H1 (cell line): ENCODE measurements around the gene TSC2. TPM values are rescaled to one million over a fixed set of nuclear protein-coding genes. Genes with fewer than 3 reads are reported as not detected.

Experiments
- CTCF ChIA-PET: fragments of 300-600 bp; sonication (Branson Sonifier 250); formaldehyde crosslinking; loops from one replicate; lab custom pipeline; 2021; ENCODE audit not compliant: partially characterized antibody; lab: Charles Lee
- POLR2A ChIA-PET: fragments of 300-600 bp; sonication (Branson Sonifier 250); formaldehyde crosslinking; loops from one replicate; lab custom pipeline; 2021; ENCODE audit warnings: inconsistent platforms; ENCODE audit not compliant: partially characterized antibody; lab: Charles Lee
- DNase-seq, 2 experiments: peaks; one replicate each; pipeline versions ENCODE4 v3.0.0 to v3.0.0-alpha.2; 2010 to 2022; ENCODE audit warnings: low spot score in 2 of 2, low read depth in 1 of 2, mixed read lengths in 1 of 2
- FAIRE-seq: peaks from 2 replicates; lab custom pipeline; 2011; peaks lifted over from hg19 to GRCh38; lab: Jason Lieb, UNC
- H2AFZ ChIP-seq: 2 replicates; pipeline ENCODE4 v1.8.1; 2012; ENCODE audit warnings: low read length, inconsistent platforms
- H2AK5ac ChIP-seq: 2 replicates; pipeline ENCODE4 v1.6.1; 2013; ENCODE audit warnings: low read depth, low read length
- H2BK120ac ChIP-seq: replicated peaks from 2 replicates; pipeline ENCODE3; 2013; ENCODE audit warnings: low read depth, low read length, inconsistent platforms
- H2BK12ac ChIP-seq: 2 replicates; pipeline ENCODE4 v1.6.1; 2013; ENCODE audit warnings: low read depth, low read length
- H2BK15ac ChIP-seq: 2 replicates; pipeline ENCODE4 v1.6.1; 2013; ENCODE audit warnings: low read length
- H2BK20ac ChIP-seq: 2 replicates; pipeline ENCODE4 v1.6.1; 2013; ENCODE audit warnings: low read length
- H2BK5ac ChIP-seq: 2 replicates; pipeline ENCODE4 v1.6.1; 2013; ENCODE audit warnings: low read depth, low read length
- H3K14ac ChIP-seq: 2 replicates; pipeline ENCODE4 v1.6.1; 2013; ENCODE audit warnings: inconsistent platforms; ENCODE audit not compliant: insufficient read length
- H3K18ac ChIP-seq: 2 replicates; pipeline ENCODE4 v1.6.1; 2013; ENCODE audit warnings: low read length; ENCODE audit errors: extremely low read depth
- H3K23ac ChIP-seq: 2 replicates; pipeline ENCODE4 v1.6.1; 2013; ENCODE audit warnings: inconsistent platforms; ENCODE audit not compliant: insufficient read length
- H3K23me2 ChIP-seq: 2 replicates; pipeline ENCODE4 v1.6.1; 2013; ENCODE audit warnings: low read depth, low read length
- H3K27ac ChIP-seq: 2 replicates; pipeline ENCODE4 v1.6.1; 2011; ENCODE audit warnings: low read depth, low read length, inconsistent platforms
- H3K27me3 ChIP-seq, 4 experiments: replicated peaks in 1 of 4; 1 replicate in 1 of 4; 2 replicates in 3 of 4; pipeline versions ENCODE4 v1.6.1 to v1.8.1; 2011 to 2013; ENCODE audit warnings: low read length in 3 of 4, mild to moderate bottlenecking in 3 of 4, inconsistent platforms in 2 of 4, mixed read lengths in 2 of 4, moderate library complexity in 1 of 4; ENCODE audit not compliant: control insufficient read depth in 3 of 4, insufficient read depth in 3 of 4; ENCODE audit errors: extremely low read depth in 1 of 4
- H3K36me3 ChIP-seq, 4 experiments: 2 replicates each; pipeline versions ENCODE4 v1.6.1 to v1.8.1; 2011 to 2013; ENCODE audit warnings: mild to moderate bottlenecking in 4 of 4, low read length in 3 of 4, moderate library complexity in 2 of 4, control low read depth in 1 of 4, inconsistent platforms in 1 of 4; ENCODE audit not compliant: insufficient read depth in 4 of 4, control insufficient read depth in 2 of 4
- H3K4ac ChIP-seq: replicated peaks from 2 replicates; pipeline ENCODE3; 2013; ENCODE audit warnings: low read length, low read depth, mixed read lengths, inconsistent platforms; ENCODE audit not compliant: insufficient read length
- H3K4me1 ChIP-seq, 4 experiments: replicated peaks in 1 of 4; 1 replicate in 1 of 4; 2 replicates in 3 of 4; pipeline versions ENCODE4 v1.6.1 to v1.8.1; 2011 to 2013; ENCODE audit warnings: low read length in 3 of 4, inconsistent platforms in 2 of 4, mixed read lengths in 1 of 4; ENCODE audit not compliant: insufficient read depth in 4 of 4, control insufficient read depth in 3 of 4
- H3K4me2 ChIP-seq, 2 experiments: 2 replicates each; pipeline versions ENCODE4 v1.6.1 to v1.8.1; 2011 to 2013; ENCODE audit warnings: low read depth in 2 of 2, low read length in 2 of 2, control low read depth in 1 of 2, inconsistent platforms in 1 of 2, mild to moderate bottlenecking in 1 of 2; ENCODE audit not compliant: insufficient read depth in 1 of 2
- H3K4me3 ChIP-seq, 4 experiments: fragments of 200-600, 300-600 bp in 1 of 4; sonication (generic), shearing (Covaris generic), sonication (Bioruptor Twin) in 1 of 4; 2 replicates each; pipeline versions ENCODE4 v1.5.1 to v1.8.1; 2011 to 2016; ENCODE audit warnings: low read length in 4 of 4, low read depth in 3 of 4, control low read depth in 2 of 4, inconsistent platforms in 2 of 4, mild to moderate bottlenecking in 2 of 4, mixed read lengths in 1 of 4, moderate library complexity in 1 of 4; ENCODE audit not compliant: insufficient read depth in 2 of 4; ENCODE audit errors: extremely low read depth in 1 of 4
- H3K56ac ChIP-seq: replicated peaks from 2 replicates; pipeline ENCODE3; 2013; ENCODE audit warnings: low read depth, mild to moderate bottlenecking, mixed read lengths, low read length, inconsistent platforms; ENCODE audit not compliant: insufficient read length
- H3K79me1 ChIP-seq: 2 replicates; pipeline ENCODE4 v1.6.1; 2013; ENCODE audit warnings: low read depth, low read length, control low read depth
- H3K79me2 ChIP-seq, 2 experiments: 2 replicates each; pipeline versions ENCODE4 v1.6.1 to v1.8.1; 2012 to 2013; ENCODE audit warnings: low read length in 2 of 2, mild to moderate bottlenecking in 2 of 2, inconsistent platforms in 1 of 2; ENCODE audit not compliant: insufficient read depth in 2 of 2, control insufficient read depth in 1 of 2
- H3K9ac ChIP-seq, 4 experiments: replicated peaks in 1 of 4; 1 replicate in 1 of 4; 2 replicates in 3 of 4; pipeline versions ENCODE4 v1.6.1 to v1.8.1; 2011 to 2013; ENCODE audit warnings: low read depth in 3 of 4, low read length in 3 of 4, control low read depth in 2 of 4, mild to moderate bottlenecking in 2 of 4, moderate library complexity in 2 of 4, inconsistent platforms in 1 of 4; ENCODE audit errors: extremely low read depth in 1 of 4
- H3K9me3 ChIP-seq, 2 experiments: 2 replicates each; pipeline versions ENCODE4 v1.6.1 to v1.8.1; 2012 to 2013; ENCODE audit warnings: mild to moderate bottlenecking in 2 of 2, moderate library complexity in 2 of 2, control low read depth in 1 of 2, inconsistent platforms in 1 of 2, low read depth in 1 of 2, low read length in 1 of 2, mixed read lengths in 1 of 2; ENCODE audit not compliant: insufficient read depth in 2 of 2
- H4K20me1 ChIP-seq, 2 experiments: replicated peaks in 1 of 2; 2 replicates each; pipeline versions ENCODE3 to v1.8.1; 2011 to 2013; ENCODE audit warnings: inconsistent platforms in 2 of 2, low read length in 2 of 2, mild to moderate bottlenecking in 1 of 2; ENCODE audit not compliant: insufficient read depth in 2 of 2, control insufficient read depth in 1 of 2
- H4K5ac ChIP-seq: 2 replicates; pipeline ENCODE4 v1.6.1; 2013; ENCODE audit warnings: low read length, low read depth, mixed read lengths, inconsistent platforms; ENCODE audit not compliant: insufficient read length
- H4K8ac ChIP-seq: 2 replicates; pipeline ENCODE4 v1.8.0; 2013; ENCODE audit warnings: mild to moderate bottlenecking, moderate library complexity, low read length, inconsistent platforms; ENCODE audit not compliant: insufficient read depth; ENCODE audit errors: extremely low read depth
- H4K91ac ChIP-seq: replicated peaks from 2 replicates; pipeline ENCODE3; 2013; ENCODE audit warnings: low read length, mixed read lengths, inconsistent platforms; ENCODE audit not compliant: insufficient read length
- BCL11A ChIP-seq, 2 experiments: IDR thresholded peaks; one replicate each; pipeline ENCODE4 v1.6.1; 2011; ENCODE audit warnings: low read depth in 2 of 2, low read length in 2 of 2, mild to moderate bottlenecking in 2 of 2
- CBX8 ChIP-seq: fragments of 300-800, 300-1000 bp; sonication (generic); IDR thresholded peaks from 2 replicates; pipeline ENCODE4 v1.7.1; 2016; ENCODE audit warnings: low read depth, low read length, borderline replicate concordance
- EP300 ChIP-seq, 2 experiments: IDR thresholded peaks; 1 replicate in 1 of 2; 2 replicates in 1 of 2; pipeline ENCODE4 v1.6.1; 2011 to 2012; ENCODE audit warnings: low read depth in 2 of 2, low read length in 2 of 2, mild to moderate bottlenecking in 2 of 2, borderline replicate concordance in 1 of 2, inconsistent platforms in 1 of 2, moderate library complexity in 1 of 2
- GTF2F1 ChIP-seq: IDR thresholded peaks from 2 replicates; pipeline ENCODE4 v1.6.1; 2012; ENCODE audit warnings: low read depth, low read length, improper control_type of control experiment, borderline replicate concordance
- MAFK ChIP-seq: IDR thresholded peaks from 2 replicates; pipeline ENCODE4 v1.6.1; 2012; ENCODE audit warnings: low read depth, mild to moderate bottlenecking, improper control_type of control experiment, low read length
- POU5F1 ChIP-seq: IDR thresholded peaks from 2 replicates; pipeline ENCODE4 v1.6.1; 2011; ENCODE audit warnings: low read depth, mild to moderate bottlenecking, low read length, moderate library complexity
- RBBP5 ChIP-seq: IDR thresholded peaks from 2 replicates; pipeline ENCODE4 v1.7.1; 2012; ENCODE audit warnings: low read depth, mild to moderate bottlenecking, inconsistent platforms, low read length, moderate library complexity, borderline replicate concordance
- SIX5 ChIP-seq: IDR thresholded peaks from 2 replicates; pipeline ENCODE4 v1.6.1; 2011; ENCODE audit warnings: mild to moderate bottlenecking, low read depth, low read length
- SUZ12 ChIP-seq: fragments of 200-600 bp; sonication (generic); IDR thresholded peaks from 2 replicates; pipeline ENCODE4 v1.6.1; 2012; ENCODE audit warnings: mild to moderate bottlenecking, inconsistent platforms, low read length, moderate library complexity, mixed read lengths
- TAF1 ChIP-seq: IDR thresholded peaks from 2 replicates; pipeline ENCODE4 v1.6.1; 2011; ENCODE audit warnings: mild to moderate bottlenecking, low read depth, low read length
- TCF12 ChIP-seq: IDR thresholded peaks from 2 replicates; pipeline ENCODE4 v1.6.1; 2011; ENCODE audit warnings: low read depth, mild to moderate bottlenecking, low read length
- TEAD4 ChIP-seq: IDR thresholded peaks from 2 replicates; pipeline ENCODE4 v1.6.1; 2012; ENCODE audit warnings: low read depth, low read length, inconsistent platforms, mixed read lengths
- WGBS, 2 experiments: shearing (Covaris generic) in 1 of 2; methylation state at CpG; one replicate each; pipeline versions ENCODE4 v1.1.6 to v1.1.7; 2013 to 2015; ENCODE audit warnings: low lambda C conversion rate in 2 of 2, mixed read lengths in 2 of 2, inconsistent platforms in 1 of 2, low coverage in 1 of 2, missing lambda C conversion rate in 1 of 2; ENCODE audit not compliant: insufficient replicate concordance in 2 of 2, insufficient coverage in 1 of 2, insufficient read length in 1 of 2; ENCODE audit errors: extremely low coverage in 1 of 2, missing lambda C conversion rate in 1 of 2; 5-methylcytosine and 5-hydroxymethylcytosine counted together
- polyA plus RNA-seq, 7 experiments: library from polyadenylated mRNA; depleted of rRNA in 3 of 7; stranded (reverse) in 5 of 7; unstranded in 2 of 7; fragments of >200 nt in 5 of 7; fragments of 200-250 nt in 2 of 7; gene quantifications; 1 replicate in 5 of 7; 2 replicates in 1 of 7; 4 replicates in 1 of 7; pipeline versions ENCODE4 v1.2.1 to v1.2.3, GENCODE V29; 2011 to 2013; ENCODE audit warnings: missing spikeins in 2 of 7, mixed read lengths in 2 of 7
- total RNA-seq: library from RNA; stranded (reverse); fragmentation: NEBNext Ultra II Directional; extraction: Animal tissue kit (Norgen Biotek cat#: 25700); gene quantifications from 2 replicates; pipeline ENCODE4 v1.2.1, GENCODE V29; 2021

Gene TSC2
- total and polyA plus RNA-seq, 2 of the 8 experiments (the other 6 are each of a cell fraction or from before 2014, with no cell fraction given), result 65.9 to 96.6 TPM

DNA sequence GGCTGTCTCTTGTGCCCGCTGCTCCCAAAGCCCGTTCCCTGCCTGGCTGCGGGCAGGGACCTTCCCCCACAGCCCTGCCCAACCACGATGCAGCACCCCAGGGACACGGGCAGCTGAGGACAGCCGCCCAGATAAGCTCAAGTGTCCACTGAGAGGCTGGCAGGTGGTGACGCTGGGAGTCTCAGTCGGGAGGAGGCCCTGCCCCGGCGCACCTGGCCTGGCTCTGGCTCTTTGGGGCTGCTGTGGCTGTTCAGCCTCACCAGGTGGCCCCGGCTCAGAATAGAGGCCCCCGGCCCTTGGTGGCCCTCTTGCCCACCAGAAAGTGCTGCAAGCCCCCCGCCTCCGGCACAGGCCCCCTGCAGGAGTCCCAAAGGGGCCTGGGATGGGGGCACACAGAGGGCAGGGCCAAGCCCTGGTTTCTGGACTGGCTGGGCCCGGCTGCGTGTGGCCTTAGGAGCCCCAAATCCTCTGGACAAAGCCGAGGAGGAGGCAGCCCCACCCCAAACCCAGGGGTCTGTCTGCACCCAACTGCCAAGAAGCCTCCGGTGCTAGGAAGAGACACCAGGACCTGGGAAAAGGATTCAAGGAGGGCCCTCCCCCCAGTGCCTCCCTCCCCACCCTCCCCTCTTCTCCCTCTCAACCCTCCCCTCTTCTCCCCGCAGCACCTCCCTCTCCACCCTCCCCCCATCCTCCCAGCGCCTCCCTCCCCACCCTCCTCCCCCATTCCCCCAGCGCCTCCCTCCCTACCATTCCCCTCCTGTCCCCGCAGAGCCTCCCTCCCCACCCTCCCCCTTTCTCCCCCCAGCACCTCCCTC, 5.4 kb upstream of the TSC2 start:
- Histone ChIP-seq H2BK15ac (no peak overlapping the region), H3K9ac (no peak overlapping the region), H4K20me1 (peaks cover 0 to 5% of the 10 kb centered on the region in 2 experiments), H3K9me3 (no peaks in the 10 kb centered on the region), H3K56ac (no peak overlapping the region), H2BK12ac (no peak overlapping the region), H2AFZ (no peak overlapping the region), H3K79me1 (no peaks in the 10 kb centered on the region), H2BK120ac (no peak overlapping the region), H3K4ac (no peak overlapping the region), H2BK20ac (no peak overlapping the region), H3K4me1 (peaks cover 0 to 4% (median 0%) of the 10 kb centered on the region in 4 experiments; a peak in 4 of 7 replicates), H3K36me3 (peaks cover 0 to 3% (median 0%) of the 10 kb centered on the region in 4 experiments; a peak in 1 of 8 replicates), H3K27me3 (no peaks in the 10 kb centered on the region; a peak in 1 of 7 replicates), H4K5ac (no peak overlapping the region), H3K4me2 (no peak overlapping the region), H3K14ac (no peak overlapping the region), H3K27ac (no peak overlapping the region), H2BK5ac (no peak overlapping the region), H3K4me3 (no peak overlapping the region), H4K8ac (no peak overlapping the region), H3K23me2 (peaks cover 5% of the 10 kb centered on the region; the same call in 1 of the 2 replicates), H3K79me2 (peaks cover 0 to 5% of the 10 kb centered on the region in 2 experiments; a peak in 1 of 4 replicates), H4K91ac (no peak overlapping the region), H2AK5ac (no peak overlapping the region), H3K23ac (no peak overlapping the region), H3K18ac (no peak overlapping the region)
- FAIRE-seq (no peak), DNase-seq (no peak)
- ChIA-PET POLR2A (interaction anchor here (0.7 to 2.0 kb wide), 5 partner anchors 8 to 78 kb away, joined by 3 to 9 read pairs (median 4); partner anchors contain the start of gene RPS2), CTCF (interaction anchor here (1.0 to 1.9 kb wide), 3 partner anchors 11 to 20 kb away, joined by 3 to 9 read pairs (median 4); no protein-coding TSS in a partner anchor)
- WGBS, 2 experiments, result 93% methylated on average over 13 of the region's 22 CpGs; no CpG with 5 or more reads in 1 of the 2 experiments
- TF ChIP-seq BCL11A (IDR thresholded peaks at IDR 0.05; ENCODE audit: low read depth in 2 of 2, low read length in 2 of 2), result no peak
- no peak for TF ChIP-seq EP300 (IDR thresholded peaks at IDR 0.05; ENCODE audit: borderline replicate concordance in 1 of 2, low read depth in 2 of 2, low read length in 2 of 2)
- no peak for TF ChIP-seq TAF1
- no peak for TF ChIP-seq SIX5
- TF ChIP-seq TCF12, result no peak
- no peak for TF ChIP-seq RBBP5
- no peak for TF ChIP-seq CBX8
- no peak for TF ChIP-seq POU5F1
- TF ChIP-seq GTF2F1, result no peak
- no peak for TF ChIP-seq MAFK
- no peak for TF ChIP-seq TEAD4
- no peak for TF ChIP-seq SUZ12
